Right renal cortex interstitium (tissue), 3 donors: ENCODE results near the gene COMMD10. TPM values are rescaled to one million over a fixed set of nuclear protein-coding genes. Genes with fewer than 3 reads are reported as not detected.
A peak's percentile ranks its signal among the peaks of the same experiment; 100 is the strongest.

ENCODE experiments used
- DNase-seq, 3 donors: peaks; one replicate each; pipeline ENCODE4 v3.0.0-alpha.2; 2013; ENCODE audit warnings: low read depth in 3 of 3, low spot score in 2 of 3
- polyA plus RNA-seq, 3 donors: library from polyadenylated mRNA; unstranded; fragments of 120-200 nt; gene quantifications; one replicate each; pipeline ENCODE4 v1.2.1, GENCODE V29; 2013; ENCODE audit not compliant: insufficient read length in 3 of 3

Gene COMMD10
- polyA plus RNA-seq, 3 donors, result 61.2 to 68.7 (median 62.5) TPM

- no peak for DNase-seq
Measured at GRCh38 chr5:116281309-116281708, 196.5 kb downstream of the COMMD10 start.

DNA sequence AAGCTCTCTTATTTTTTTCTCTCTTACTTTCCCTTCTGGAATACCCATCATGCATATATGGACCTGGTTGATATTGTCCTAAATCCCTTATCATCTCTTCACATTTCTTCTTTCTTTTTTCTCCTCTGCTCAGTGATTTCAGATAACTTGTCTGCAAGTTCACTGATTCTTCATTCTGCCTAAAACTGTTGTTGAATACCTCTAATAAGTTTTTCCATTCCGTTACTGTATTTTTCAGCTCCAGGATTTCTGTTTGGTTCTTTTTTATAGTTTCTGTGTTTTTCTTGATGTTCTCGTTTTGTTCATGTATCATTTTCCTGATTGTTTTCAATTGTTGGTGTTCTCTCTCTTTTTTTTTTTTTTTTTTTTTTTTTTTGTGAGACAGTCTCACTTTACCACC, 203.7 kb downstream of the COMMD10 start:
- DNase-seq, result no peak

DNA sequence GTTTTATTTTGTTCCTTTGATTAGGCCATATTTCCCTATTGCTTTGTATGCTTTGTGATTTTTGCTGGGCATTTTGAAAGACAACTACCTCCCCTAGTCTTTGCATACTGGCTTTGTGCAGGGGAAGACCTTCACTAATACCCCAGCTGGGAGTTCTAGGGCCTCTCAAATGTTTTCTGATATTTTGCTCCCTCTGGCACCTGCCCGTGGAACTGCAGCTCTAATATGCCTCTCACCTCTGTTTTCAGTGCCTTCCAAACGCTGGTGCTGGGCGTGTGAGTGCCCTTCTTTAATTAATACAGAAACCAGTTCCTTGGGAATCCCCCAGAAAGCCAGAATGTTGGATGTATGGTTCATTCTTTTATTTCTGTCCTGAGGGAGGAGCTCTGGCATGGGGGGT, 204.5 kb downstream of the COMMD10 start:
- DNase-seq, result no peak

DNA sequence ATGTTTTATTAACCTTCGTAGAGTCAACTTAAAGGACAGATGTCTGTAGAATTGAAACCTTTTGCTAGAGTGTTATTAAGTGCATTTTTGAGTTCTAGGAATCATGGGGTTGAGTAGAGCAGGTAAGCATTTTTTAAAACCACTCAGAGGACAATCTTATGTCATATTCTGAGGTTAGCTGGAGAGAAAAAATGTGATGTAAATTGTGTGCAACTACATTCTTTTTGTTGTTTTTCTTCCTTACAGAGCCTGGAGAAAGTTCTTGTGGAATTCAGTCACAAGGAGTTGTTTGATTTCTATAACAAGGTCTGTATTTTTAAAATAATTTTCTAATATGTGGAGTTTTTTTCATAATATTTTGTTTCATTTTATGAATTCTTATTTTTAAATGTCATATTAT, 206.4 kb downstream of the COMMD10 start:
- no peak for DNase-seq

- no peak for DNase-seq
Measured at GRCh38 chr5:116292321-116292720, 207.5 kb downstream of the COMMD10 start.

DNA sequence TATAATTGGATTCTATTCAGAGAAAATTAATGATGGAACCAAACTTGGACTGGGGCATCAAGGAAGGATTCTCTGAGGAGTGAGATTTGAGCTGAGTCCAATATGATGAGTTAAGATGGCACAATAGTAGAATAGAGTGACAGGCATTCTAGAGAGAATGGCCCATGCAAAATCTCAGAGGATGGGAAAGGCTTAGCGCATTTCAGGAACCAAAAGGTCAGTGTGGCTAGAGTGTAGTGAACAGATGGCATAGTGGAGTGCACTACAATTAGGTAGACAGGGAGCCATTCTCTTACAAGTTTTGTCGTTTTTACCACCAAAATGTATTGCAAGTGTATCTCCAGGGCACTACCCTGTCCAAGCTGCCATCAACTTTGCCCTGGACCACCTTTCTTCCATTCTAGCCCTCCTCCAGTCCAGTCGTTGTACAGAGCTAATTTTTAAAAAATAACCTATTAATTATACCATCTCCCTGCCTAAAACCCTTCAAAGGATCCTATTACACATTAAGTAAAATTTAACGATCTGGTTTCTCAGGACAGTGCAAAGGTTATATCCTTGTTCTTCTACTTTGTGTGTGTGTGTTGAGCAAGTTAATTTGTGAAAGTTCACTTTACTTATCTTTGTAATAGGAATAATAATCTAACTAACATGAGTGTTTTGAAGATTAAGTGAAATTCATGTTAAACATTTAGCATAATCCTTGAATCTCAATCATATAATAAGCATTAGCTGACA, 211.7 kb downstream of the COMMD10 start:
- DNase-seq, result no peak

DNA sequence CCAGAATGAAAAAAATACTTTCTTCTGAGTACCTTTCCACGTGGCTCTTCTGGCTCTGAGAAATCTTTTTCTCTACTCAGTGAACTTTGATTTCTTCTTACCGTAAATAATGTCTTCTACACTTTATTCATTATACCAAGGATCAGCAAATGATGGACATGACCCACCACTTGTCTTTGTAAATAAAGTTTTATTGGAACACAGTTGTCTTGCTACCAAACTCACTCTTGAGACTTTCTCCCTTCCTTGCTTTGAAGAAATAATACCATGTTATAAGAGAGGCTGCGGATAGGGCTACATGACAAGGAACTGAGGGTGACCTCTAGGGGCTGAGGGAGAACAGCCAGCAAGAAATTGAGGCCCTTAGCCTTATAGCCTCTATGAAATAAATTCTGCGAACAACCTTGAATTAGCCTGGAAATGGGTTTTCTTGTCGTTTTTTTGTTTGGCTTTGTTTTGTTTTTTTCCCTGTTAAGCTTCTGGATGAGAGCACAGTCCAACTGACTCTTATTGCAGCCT, 212.5 kb downstream of the COMMD10 start:
- no peak for DNase-seq

GRCh38 chr5:116299746-116300640, 215.2 kb downstream of the COMMD10 start:
- peak; percentile 44 to 65 (median 54) for DNase-seq

- DNase-seq, result no peak
Measured at GRCh38 chr5:116301110-116301509, 216.3 kb downstream of the COMMD10 start.

DNA sequence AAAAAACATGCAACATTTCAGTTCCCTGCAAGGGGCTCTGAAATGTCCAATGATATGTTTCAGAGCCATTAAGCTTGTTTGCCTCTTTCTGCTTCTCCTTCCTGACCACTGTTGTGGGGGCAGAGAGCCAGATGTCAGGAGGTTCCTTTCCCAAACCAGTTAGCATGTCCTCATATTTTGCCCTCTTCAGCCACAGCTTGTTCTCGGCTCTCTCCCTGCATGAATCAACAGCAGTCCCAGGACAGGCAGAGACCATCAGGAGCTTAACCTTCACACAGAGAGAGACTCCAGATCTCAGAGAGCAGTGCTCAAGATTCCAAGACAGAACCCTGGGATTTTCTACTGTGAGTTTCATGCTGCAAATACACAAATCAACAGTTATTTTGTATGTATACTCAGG, 218.5 kb downstream of the COMMD10 start:
- DNase-seq, result no peak

- DNase-seq, result no peak
Measured at GRCh38 chr5:116303810-116304209, 219.0 kb downstream of the COMMD10 start.

DNA sequence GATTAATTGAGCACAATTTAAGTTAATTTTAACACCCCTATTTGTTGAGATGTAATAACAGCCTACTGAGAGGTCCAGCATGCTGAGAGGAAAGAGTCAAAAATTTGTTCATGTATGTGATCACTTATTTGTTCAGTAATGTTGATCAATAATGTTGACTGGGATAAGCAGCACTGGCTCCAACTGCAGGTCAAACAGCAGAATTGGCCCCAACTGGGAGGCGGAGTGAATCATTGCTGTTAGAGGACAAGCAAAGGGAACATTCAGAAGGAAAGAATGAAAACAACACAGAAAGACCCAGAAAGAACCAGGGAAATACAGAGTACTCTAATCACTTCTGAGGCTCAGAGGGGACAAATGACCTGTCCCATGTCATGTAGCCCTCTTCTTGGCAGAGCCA, 221.1 kb downstream of the COMMD10 start:
- no peak for DNase-seq

- no peak for DNase-seq
Measured at GRCh38 chr5:116306846-116307245, 222.0 kb downstream of the COMMD10 start.

DNA sequence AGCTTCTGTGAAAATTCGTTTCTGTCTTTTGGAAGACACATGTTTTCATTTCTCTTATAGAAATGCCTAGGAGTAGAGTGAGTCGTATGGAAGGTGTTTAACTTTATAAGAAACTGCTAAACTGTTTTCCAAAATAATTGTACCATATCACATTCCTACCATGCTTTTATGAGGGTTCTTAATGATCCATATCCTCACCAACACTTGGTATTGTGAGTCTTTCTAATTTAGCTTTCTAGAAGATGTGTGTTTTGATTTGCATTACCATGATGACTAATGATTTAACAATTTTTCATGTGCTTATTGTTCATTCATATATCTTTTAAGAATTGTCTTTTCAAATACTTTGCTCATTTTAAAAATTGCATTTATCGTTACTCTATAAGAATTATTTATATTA, 223.6 kb downstream of the COMMD10 start:
- DNase-seq, result no peak

DNA sequence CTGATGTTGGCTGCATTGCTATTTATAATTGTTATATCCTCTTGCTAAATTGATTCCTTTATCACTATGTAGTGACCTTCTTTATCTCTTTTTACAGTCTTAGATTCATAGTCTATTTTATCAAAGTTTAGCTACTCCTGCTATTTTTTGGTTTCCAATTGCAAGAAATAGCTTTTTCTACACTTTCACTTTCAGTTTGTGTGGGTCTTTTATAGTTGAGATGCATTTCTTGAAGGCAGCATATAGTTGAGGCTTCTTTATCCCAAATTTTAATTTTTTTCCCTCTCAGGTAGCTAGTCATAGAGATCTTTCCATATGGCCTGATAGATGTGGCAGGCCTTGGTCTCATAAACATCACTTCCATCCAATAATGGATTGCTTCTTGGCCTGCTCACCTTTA, 228.5 kb downstream of the COMMD10 start:
- no peak for DNase-seq

DNA sequence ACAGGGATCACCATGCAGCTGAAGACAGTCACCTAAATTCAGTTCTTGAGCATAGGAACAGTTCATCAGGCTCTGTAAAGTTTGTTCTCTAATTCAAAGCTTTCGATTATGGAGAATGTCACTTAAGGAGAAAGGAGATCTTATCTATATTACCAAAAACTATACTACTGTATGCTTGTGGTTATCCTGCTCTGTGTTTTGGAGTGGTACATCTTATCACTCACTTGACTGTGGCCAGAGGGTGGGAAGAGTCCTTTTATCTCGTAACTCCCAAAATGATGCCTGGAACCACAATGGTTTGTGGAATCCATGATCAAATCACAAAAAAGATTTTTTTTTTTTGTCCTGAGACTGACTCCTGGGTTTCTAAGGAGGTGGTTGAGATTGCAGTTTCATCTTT, 230.7 kb downstream of the COMMD10 start:
- no peak for DNase-seq

GRCh38 chr5:116318091-116318854, 233.4 kb downstream of the COMMD10 start:
- no peak for DNase-seq

GRCh38 chr5:116320486-116320885, 235.7 kb downstream of the COMMD10 start:
- no peak for DNase-seq

- no peak for DNase-seq
Measured at GRCh38 chr5:116329503-116329902, 244.7 kb downstream of the COMMD10 start.

DNA sequence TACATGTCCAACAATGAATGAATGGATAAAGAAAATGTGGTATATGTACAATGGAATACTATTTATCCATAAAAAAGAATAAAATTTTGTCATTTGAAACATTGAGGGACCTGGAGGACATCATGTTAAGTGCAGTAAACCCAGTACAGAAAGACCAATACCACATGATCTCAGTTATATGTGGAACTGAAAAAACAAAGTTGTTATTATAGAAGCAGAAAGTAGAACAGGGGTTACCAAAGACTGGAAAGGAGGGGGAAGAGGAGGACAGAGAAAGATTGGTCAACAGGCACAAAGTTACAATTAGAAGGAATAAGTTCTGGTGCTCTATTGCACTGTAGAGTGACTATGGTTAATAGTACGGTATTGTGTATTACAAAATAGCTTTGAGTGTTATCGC, 256.0 kb downstream of the COMMD10 start:
- no peak for DNase-seq
